ENCODE data around the gene ANO7. TPM values are rescaled to one million over a fixed set of nuclear protein-coding genes. Genes with fewer than 3 reads are reported as not detected.

The ANO7 gene
- total RNA-seq, 1 donor from 2014 or later = 3.8 TPM

- ATAC-seq = no peak
- intact Hi-C loops (cut with DNase I) = no loop called here
- no peak for DNase-seq (ENCODE audit: low spot score)
These were observed 46.7 kb downstream of the ANO7 start for GRCh38 chr2:241234962-241235740.

- intact Hi-C loops (cut with DNase I) = no loop called here
- DNase-seq (ENCODE audit: low spot score) (no peak), ATAC-seq (no peak)
These were observed 47.5 kb downstream of the ANO7 start for GRCh38 chr2:241235859-241236593.

GRCh38 chr2:241237047-241237446 lies 48.6 kb downstream of the ANO7 start:
- ATAC-seq (no peak), DNase-seq (ENCODE audit: low spot score) (no peak)
- intact Hi-C loops (cut with DNase I) = no loop called here

- intact Hi-C loops (cut with DNase I) = no loop called here
- no peak for ATAC-seq
- no peak for DNase-seq (ENCODE audit: low spot score)
These were observed 49.5 kb downstream of the ANO7 start for GRCh38 chr2:241237949-241238371.

- ATAC-seq (no peak), DNase-seq (ENCODE audit: low spot score) (no peak)
- intact Hi-C loops (cut with DNase I) = no loop called here
These were observed 50.3 kb downstream of the ANO7 start for GRCh38 chr2:241238693-241239198.

- no peak for DNase-seq (ENCODE audit: low spot score)
- intact Hi-C loops (cut with DNase I) = no loop called here
- ATAC-seq = no peak
These were observed 51.2 kb downstream of the ANO7 start for GRCh38 chr2:241239552-241240202.

- DNase-seq (ENCODE audit: low spot score) (no peak), ATAC-seq (no peak)
- intact Hi-C loops (cut with DNase I) = no loop called here
These were observed 52.0 kb downstream of the ANO7 start for GRCh38 chr2:241240320-241241004.

- intact Hi-C loops (cut with DNase I) = no loop called here
- ATAC-seq (no peak), DNase-seq (ENCODE audit: low spot score) (no peak)
These were observed 53.2 kb downstream of the ANO7 start for GRCh38 chr2:241241669-241242068.

GRCh38 chr2:241242306-241242705 lies 53.8 kb downstream of the ANO7 start:
- intact Hi-C loops (cut with DNase I) = no loop called here
- DNase-seq (ENCODE audit: low spot score) (no peak), ATAC-seq (no peak)

GRCh38 chr2:241244368-241244767 lies 55.9 kb downstream of the ANO7 start:
- DNase-seq (ENCODE audit: low spot score) (no peak), ATAC-seq (no peak)
- intact Hi-C loops (cut with DNase I) = no loop called here

GRCh38 chr2:241248289-241248688 lies 59.8 kb downstream of the ANO7 start:
- DNase-seq (ENCODE audit: low spot score) = no peak
- intact Hi-C loops (cut with DNase I) = no loop called here
- no peak for ATAC-seq

GRCh38 chr2:241248897-241249296 lies 60.4 kb downstream of the ANO7 start:
- DNase-seq (ENCODE audit: low spot score) (no peak), ATAC-seq (no peak)
- intact Hi-C loops (cut with DNase I) = no loop called here

- intact Hi-C loops (cut with DNase I) = no loop called here
- ATAC-seq (no peak), DNase-seq (ENCODE audit: low spot score) (no peak)
These were observed 61.2 kb downstream of the ANO7 start for GRCh38 chr2:241249654-241250053.

- ATAC-seq (no peak), DNase-seq (ENCODE audit: low spot score) (peak; percentile 32)
- intact Hi-C loops (cut with DNase I) = no loop called here
These were observed 64.5 kb downstream of the ANO7 start for GRCh38 chr2:241252778-241253475.

GRCh38 chr2:241254904-241255351 lies 66.5 kb downstream of the ANO7 start:
- intact Hi-C loops (cut with DNase I) = no loop called here
- no peak for ATAC-seq
- peak; percentile 42 for DNase-seq (ENCODE audit: low spot score)

GRCh38 chr2:241255542-241256167 lies 67.2 kb downstream of the ANO7 start:
- ATAC-seq (no peak), DNase-seq (ENCODE audit: low spot score) (peak; percentile 40)
- intact Hi-C loops (cut with DNase I) = no loop called here

- DNase-seq (ENCODE audit: low spot score) = peak; percentile 25
- no peak for ATAC-seq
- intact Hi-C loops (cut with DNase I) = no loop called here
These were observed 67.7 kb downstream of the ANO7 start for GRCh38 chr2:241256168-241256545.

- ATAC-seq = no peak
- intact Hi-C loops (cut with DNase I) = no loop called here
- DNase-seq (ENCODE audit: low spot score) = peak; percentile 30
These were observed 69.0 kb downstream of the ANO7 start for GRCh38 chr2:241257419-241258032.

Data from sciatic nerve (tissue), 2 donors.